GM12878 (cell line): ENCODE data around the gene ERN1. TPM values are rescaled to one million over a fixed set of nuclear protein-coding genes. Genes with fewer than 3 reads are reported as not detected.

ENCODE experiments used
- ATAC-seq: fragments of 200-7000 bp; cut with Tn5 transposase; 3 replicates; pipeline ENCODE4 v1.9.1; 2020; ENCODE audit warnings: mild to moderate bottlenecking, moderate library complexity
- BruUV-seq: library from RNA; stranded (reverse); fragments of 400-500 nt; replicated peaks from 2 replicates; lab custom pipeline; 2021; lab: Mats Ljungman, UMichigan
- CTCF ChIA-PET: fragments of 300-600 bp; sonication (Branson Sonifier 250); formaldehyde crosslinking; extraction: SDS; loops from one replicate; lab custom pipeline; 2021; ENCODE audit warnings: inconsistent platforms; lab: Yijun Ruan, JAX
- POLR2A ChIA-PET: fragments of 350-600 bp; formaldehyde crosslinking; extraction: SDS; loops from one replicate; lab custom pipeline; 2021; ENCODE audit warnings: inconsistent platforms; lab: Charles Lee
- RAD21 ChIA-PET: fragments of 300-600 bp; sonication (Branson Sonifier 250); formaldehyde crosslinking; loops from one replicate; lab custom pipeline; 2023; ENCODE audit warnings: antibody characterized with exemption; ENCODE audit not compliant: unreplicated experiment; lab: Charles Lee
- SMC1A ChIA-PET: fragments of 300-600 bp; sonication (Branson Sonifier 250); formaldehyde crosslinking; loops from one replicate; lab custom pipeline; 2023; ENCODE audit not compliant: unreplicated experiment, uncharacterized antibody; lab: Charles Lee
- DNase-seq: peaks from one replicate; pipeline ENCODE4 v3.0.0-alpha.2; 2011; ENCODE audit warnings: low read depth, low spot score
- FAIRE-seq: peaks from 3 replicates; lab custom pipeline; 2011; peaks lifted over from hg19 to GRCh38; lab: Jason Lieb, UNC
- H2AFZ ChIP-seq: 2 replicates; pipeline ENCODE4 v1.6.0; 2011; ENCODE audit warnings: low read depth, low read length, control low read depth; ENCODE audit not compliant: control insufficient read depth
- H3K27ac ChIP-seq: 2 replicates; pipeline ENCODE4 v1.5.1; 2011; ENCODE audit warnings: control low read depth; ENCODE audit not compliant: control insufficient read depth, insufficient read depth
- H3K27me3 ChIP-seq, 2 experiments: replicated peaks in 1 of 2; 2 replicates each; pipeline versions ENCODE4 v1.6.0 to v1.6.1; 2011; ENCODE audit warnings: low read length in 1 of 2; ENCODE audit not compliant: control insufficient read depth in 2 of 2, insufficient read depth in 2 of 2
- H3K36me3 ChIP-seq, 2 experiments: 2 replicates each; pipeline ENCODE4 v1.5.1; 2011; ENCODE audit warnings: low read length in 1 of 2; ENCODE audit not compliant: control insufficient read depth in 2 of 2, insufficient read depth in 2 of 2
- H3K4me1 ChIP-seq: 2 replicates; pipeline ENCODE4 v1.6.1; 2011; ENCODE audit warnings: mild to moderate bottlenecking, low read length, moderate library complexity, mixed read lengths; ENCODE audit not compliant: control insufficient read depth, insufficient read depth
- H3K4me2 ChIP-seq: 2 replicates; pipeline ENCODE4 v1.6.0; 2011; ENCODE audit warnings: control low read depth; ENCODE audit not compliant: control insufficient read depth, insufficient read depth
- H3K4me3 ChIP-seq: fragments of 200-600 bp; sonication (generic); 2 replicates; pipeline ENCODE4 v1.5.1; 2016
- H3K79me2 ChIP-seq: 2 replicates; pipeline ENCODE4 v1.6.0; 2011; ENCODE audit warnings: low read length; ENCODE audit not compliant: control insufficient read depth, insufficient read depth
- H3K9ac ChIP-seq: 2 replicates; pipeline ENCODE4 v1.8.0; 2011; ENCODE audit warnings: low read length, control low read depth, mixed read lengths; ENCODE audit not compliant: control insufficient read depth, insufficient read depth
- H3K9me3 ChIP-seq: replicated peaks from 3 replicates; pipeline ENCODE4 v1.5.1; 2011; ENCODE audit warnings: mild to moderate bottlenecking, low read length; ENCODE audit not compliant: control insufficient read depth, insufficient read depth
- H4K20me1 ChIP-seq: 2 replicates; pipeline ENCODE4 v1.6.0; 2011; ENCODE audit not compliant: control insufficient read depth, insufficient read depth
- CBX3 ChIP-seq: fragments of 200-600 bp; sonication (generic); IDR thresholded peaks from 2 replicates; pipeline ENCODE4 v1.6.1; 2016; ENCODE audit warnings: low read depth, borderline replicate concordance
- EED ChIP-seq: sonication (generic); IDR thresholded peaks from 2 replicates; pipeline ENCODE4 v1.6.1; 2016; ENCODE audit warnings: antibody characterized with exemption, low read depth
- FOXM1 ChIP-seq: IDR thresholded peaks from 2 replicates; pipeline ENCODE4 v1.6.1; 2012; ENCODE audit warnings: low read depth, mild to moderate bottlenecking, inconsistent platforms, low read length, moderate library complexity
- IRF4 ChIP-seq: IDR thresholded peaks from 2 replicates; pipeline ENCODE4 v1.6.1; 2011; ENCODE audit warnings: low read depth, low read length
- RCOR1 ChIP-seq: conservative IDR thresholded peaks from 2 replicates; pipeline ENCODE4 v1.6.1; 2012; ENCODE audit warnings: low read depth, low read length, improper control_type of control experiment
- STAT3 ChIP-seq: IDR thresholded peaks from 2 replicates; pipeline ENCODE4 v1.6.1; 2011; ENCODE audit warnings: low read depth, low read length, improper control_type of control experiment
- TCF7 ChIP-seq: IDR thresholded peaks from 2 replicates; pipeline ENCODE4 v1.6.1; 2014; ENCODE audit warnings: antibody characterized with exemption, borderline replicate concordance
- ZNF24 ChIP-seq: fragments of 450-650 bp; IDR thresholded peaks from 2 replicates; pipeline ENCODE4 v1.6.1; 2017; ENCODE audit warnings: antibody characterized with exemption, mild to moderate bottlenecking
- WGBS: methylation state at CpG from one replicate; pipeline ENCODE4 v1.1.6; 2016; ENCODE audit warnings: low lambda C conversion rate; ENCODE audit not compliant: insufficient replicate concordance, insufficient coverage; ENCODE audit errors: missing lambda C conversion rate; 5-methylcytosine and 5-hydroxymethylcytosine counted together
- in situ Hi-C: fragments of 300-500 bp; cut with MboI; formaldehyde crosslinking; loops from 9 replicates; pipeline ENCODE4 v1.14.3; 2018; ENCODE audit warnings: mixed read lengths
- intact Hi-C: fragments of 100-400 bp; cut with micrococcal nuclease; formaldehyde crosslinking; loops from one replicate; pipeline ENCODE4 v1.14.2; 2022; ENCODE audit not compliant: unreplicated experiment
- polyA plus RNA-seq, 11 experiments: library from polyadenylated mRNA; depleted of rRNA in 4 of 11; unstranded in 6 of 11; stranded (reverse) in 5 of 11; fragments of >200 nt; fragmentation: Nextera tagmentation in 4 of 11; fragmentation: Illumina TruSeq in 1 of 11; extraction: Ambion mirVana in 4 of 11; extraction: Trizol in 1 of 11; gene quantifications; 1 replicate in 1 of 11; 2 replicates in 10 of 11; pipeline versions ENCODE4 v1.2.1 to v1.2.3, GENCODE V29; 2011 to 2016; ENCODE audit warnings: inconsistent platforms in 2 of 11, missing spikeins in 2 of 11, low read depth in 1 of 11
- total RNA-seq, 4 experiments: library from RNA; depleted of rRNA in 3 of 4; stranded (reverse); fragments of >200 nt in 3 of 4; fragmentation: Illumina TruSeq in 1 of 4; extraction: Trizol in 1 of 4; gene quantifications; 2 replicates each; pipeline versions ENCODE4 v1.2.1 to v1.2.3, GENCODE V29; 2013 to 2021
- TF ChIP-seq, protein P1 (sequence below): fragments of 450-650 bp; IDR thresholded peaks from 2 replicates; pipeline ENCODE4 v1.6.1; 2018; ENCODE audit warnings: mild to moderate bottlenecking, low read depth, moderate library complexity; ENCODE audit not compliant: partially characterized antibody
- TF ChIP-seq, protein P2 (sequence below): fragments of 450-650 bp; IDR thresholded peaks from 2 replicates; pipeline ENCODE4 v1.6.1; 2017; ENCODE audit warnings: borderline replicate concordance
- TF ChIP-seq, protein P3 (sequence below): fragments of 450-650 bp; formaldehyde crosslinking; IDR thresholded peaks from 2 replicates; pipeline ENCODE4 v1.4.0; 2022; ENCODE audit warnings: mild to moderate bottlenecking, moderate library complexity
- TF ChIP-seq, protein P4 (sequence below): fragments of 450-650 bp; IDR thresholded peaks from 2 replicates; pipeline ENCODE4 v1.6.1; 2014; ENCODE audit warnings: mild to moderate bottlenecking
- TF ChIP-seq, protein P5 (sequence below): IDR thresholded peaks from 2 replicates; pipeline ENCODE4 v1.6.1; 2012; ENCODE audit warnings: low read depth, low read length, improper control_type of control experiment

Gene ERN1
- total and polyA plus RNA-seq, 10 of the 15 experiments (the other 5 are each of a cell fraction or from before 2014, with no cell fraction given): 2.6 to 19.2 (median 7.6) TPM

DNA sequence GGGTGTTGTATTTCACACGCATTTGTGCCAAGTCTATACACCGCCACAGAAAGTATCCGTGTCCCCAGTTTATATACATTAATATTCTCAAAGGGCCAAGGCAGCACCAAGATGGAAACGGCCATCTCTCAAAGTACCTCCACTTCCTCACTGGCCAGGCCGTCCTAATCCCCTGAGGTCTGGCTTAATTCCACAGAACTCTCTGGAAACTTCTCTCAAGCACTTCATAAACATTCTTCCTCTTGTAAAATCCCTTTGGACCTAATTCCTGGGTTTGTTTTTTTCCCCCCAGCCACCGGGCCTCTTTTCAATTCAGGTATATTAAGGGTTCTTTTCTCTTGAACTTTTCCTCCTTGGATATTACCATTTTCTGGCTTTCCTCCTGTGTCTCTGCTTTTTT lies 5.1 kb upstream of the ERN1 start:
- ATAC-seq (no peak), DNase-seq (no peak), FAIRE-seq (no peak)
- no peaks in the 10 kb centered on the region for H4K20me1 ChIP-seq
- peaks cover 29% of the 10 kb centered on the region for H3K4me1 ChIP-seq
- H3K36me3 ChIP-seq: no peaks in the 10 kb centered on the region
- no peak overlapping the region for H3K9ac ChIP-seq
- POLR2A ChIA-PET: interaction anchor here (0.6 to 6.6 kb wide), 2 partner anchors 107 to 174 kb away, joined by 8 to 86 read pairs; no protein-coding TSS in a partner anchor
- no peak overlapping the region for H3K4me3 ChIP-seq
- H3K79me2 ChIP-seq: no peaks in the 10 kb centered on the region
- in situ Hi-C loops: loop anchor here (5.0 kb wide), 2 partner anchors 108 to 213 kb away; no protein-coding TSS in a partner anchor
- BruUV-seq: no TSS peak
- WGBS: 77% methylated on average over 6 of the region's 6 CpGs
- H3K27me3 ChIP-seq: no peaks in the 10 kb centered on the region
- H2AFZ ChIP-seq: no peak overlapping the region
- SMC1A ChIA-PET: interaction anchor here (1.0 to 11.2 kb wide), 10 partner anchors 10 to 215 kb away, joined by 3 to 570 read pairs (median 11); partner anchors contain the start of gene ICAM2
- H3K27ac ChIP-seq: no peak overlapping the region
- CTCF ChIA-PET: interaction anchor here (1.2 to 9.7 kb wide), 12 partner anchors 9 to 230 kb away, joined by 4 to 915 read pairs (median 59); partner anchors contain the start of genes CSHL1 and GH1
- no peak overlapping the region for H3K4me2 ChIP-seq
- no peaks in the 10 kb centered on the region for H3K9me3 ChIP-seq
- RAD21 ChIA-PET: interaction anchor here (1.1 to 14.4 kb wide), 5 partner anchors 72 to 224 kb away, joined by 3 to 507 read pairs (median 70); partner anchors contain the start of genes CSHL1 and GH1
- intact Hi-C loops: no loop called here
- TF ChIP-seq RCOR1 (no peak), TCF7 (no peak), ZNF24 (no peak), CBX3 (no peak), IRF4 (no peak), EED (no peak), FOXM1 (no peak), STAT3 (no peak)
- TF ChIP-seq, protein P1, sequence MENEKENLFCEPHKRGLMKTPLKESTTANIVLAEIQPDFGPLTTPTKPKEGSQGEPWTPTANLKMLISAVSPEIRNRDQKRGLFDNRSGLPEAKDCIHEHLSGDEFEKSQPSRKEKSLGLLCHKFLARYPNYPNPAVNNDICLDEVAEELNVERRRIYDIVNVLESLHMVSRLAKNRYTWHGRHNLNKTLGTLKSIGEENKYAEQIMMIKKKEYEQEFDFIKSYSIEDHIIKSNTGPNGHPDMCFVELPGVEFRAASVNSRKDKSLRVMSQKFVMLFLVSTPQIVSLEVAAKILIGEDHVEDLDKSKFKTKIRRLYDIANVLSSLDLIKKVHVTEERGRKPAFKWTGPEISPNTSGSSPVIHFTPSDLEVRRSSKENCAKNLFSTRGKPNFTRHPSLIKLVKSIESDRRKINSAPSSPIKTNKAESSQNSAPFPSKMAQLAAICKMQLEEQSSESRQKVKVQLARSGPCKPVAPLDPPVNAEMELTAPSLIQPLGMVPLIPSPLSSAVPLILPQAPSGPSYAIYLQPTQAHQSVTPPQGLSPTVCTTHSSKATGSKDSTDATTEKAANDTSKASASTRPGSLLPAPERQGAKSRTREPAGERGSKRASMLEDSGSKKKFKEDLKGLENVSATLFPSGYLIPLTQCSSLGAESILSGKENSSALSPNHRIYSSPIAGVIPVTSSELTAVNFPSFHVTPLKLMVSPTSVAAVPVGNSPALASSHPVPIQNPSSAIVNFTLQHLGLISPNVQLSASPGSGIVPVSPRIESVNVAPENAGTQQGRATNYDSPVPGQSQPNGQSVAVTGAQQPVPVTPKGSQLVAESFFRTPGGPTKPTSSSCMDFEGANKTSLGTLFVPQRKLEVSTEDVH: no peak
- TF ChIP-seq, protein P2, sequence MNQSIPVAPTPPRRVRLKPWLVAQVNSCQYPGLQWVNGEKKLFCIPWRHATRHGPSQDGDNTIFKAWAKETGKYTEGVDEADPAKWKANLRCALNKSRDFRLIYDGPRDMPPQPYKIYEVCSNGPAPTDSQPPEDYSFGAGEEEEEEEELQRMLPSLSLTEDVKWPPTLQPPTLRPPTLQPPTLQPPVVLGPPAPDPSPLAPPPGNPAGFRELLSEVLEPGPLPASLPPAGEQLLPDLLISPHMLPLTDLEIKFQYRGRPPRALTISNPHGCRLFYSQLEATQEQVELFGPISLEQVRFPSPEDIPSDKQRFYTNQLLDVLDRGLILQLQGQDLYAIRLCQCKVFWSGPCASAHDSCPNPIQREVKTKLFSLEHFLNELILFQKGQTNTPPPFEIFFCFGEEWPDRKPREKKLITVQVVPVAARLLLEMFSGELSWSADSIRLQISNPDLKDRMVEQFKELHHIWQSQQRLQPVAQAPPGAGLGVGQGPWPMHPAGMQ: no peak
- TF ChIP-seq, protein P3, sequence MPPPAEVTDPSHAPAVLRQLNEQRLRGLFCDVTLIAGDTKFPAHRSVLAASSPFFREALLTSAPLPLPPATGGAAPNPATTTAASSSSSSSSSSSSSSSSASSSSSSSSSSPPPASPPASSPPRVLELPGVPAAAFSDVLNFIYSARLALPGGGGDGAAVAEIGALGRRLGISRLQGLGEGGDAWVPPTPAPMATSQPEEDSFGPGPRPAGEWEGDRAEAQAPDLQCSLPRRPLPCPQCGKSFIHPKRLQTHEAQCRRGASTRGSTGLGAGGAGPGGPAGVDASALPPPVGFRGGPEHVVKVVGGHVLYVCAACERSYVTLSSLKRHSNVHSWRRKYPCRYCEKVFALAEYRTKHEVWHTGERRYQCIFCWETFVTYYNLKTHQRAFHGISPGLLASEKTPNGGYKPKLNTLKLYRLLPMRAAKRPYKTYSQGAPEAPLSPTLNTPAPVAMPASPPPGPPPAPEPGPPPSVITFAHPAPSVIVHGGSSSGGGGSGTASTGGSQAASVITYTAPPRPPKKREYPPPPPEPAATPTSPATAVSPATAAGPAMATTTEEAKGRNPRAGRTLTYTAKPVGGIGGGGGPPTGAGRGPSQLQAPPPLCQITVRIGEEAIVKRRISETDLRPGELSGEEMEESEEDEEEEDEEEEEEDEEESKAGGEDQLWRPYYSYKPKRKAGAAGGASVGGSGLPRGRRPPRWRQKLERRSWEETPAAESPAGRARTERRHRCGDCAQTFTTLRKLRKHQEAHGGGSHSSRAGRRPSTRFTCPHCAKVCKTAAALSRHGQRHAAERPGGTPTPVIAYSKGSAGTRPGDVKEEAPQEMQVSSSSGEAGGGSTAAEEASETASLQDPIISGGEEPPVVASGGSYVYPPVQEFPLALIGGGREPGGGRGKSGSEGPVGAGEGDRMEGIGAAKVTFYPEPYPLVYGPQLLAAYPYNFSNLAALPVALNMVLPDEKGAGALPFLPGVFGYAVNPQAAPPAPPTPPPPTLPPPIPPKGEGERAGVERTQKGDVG (CRISPR knock-in tag): no peak
- TF ChIP-seq, protein P4, sequence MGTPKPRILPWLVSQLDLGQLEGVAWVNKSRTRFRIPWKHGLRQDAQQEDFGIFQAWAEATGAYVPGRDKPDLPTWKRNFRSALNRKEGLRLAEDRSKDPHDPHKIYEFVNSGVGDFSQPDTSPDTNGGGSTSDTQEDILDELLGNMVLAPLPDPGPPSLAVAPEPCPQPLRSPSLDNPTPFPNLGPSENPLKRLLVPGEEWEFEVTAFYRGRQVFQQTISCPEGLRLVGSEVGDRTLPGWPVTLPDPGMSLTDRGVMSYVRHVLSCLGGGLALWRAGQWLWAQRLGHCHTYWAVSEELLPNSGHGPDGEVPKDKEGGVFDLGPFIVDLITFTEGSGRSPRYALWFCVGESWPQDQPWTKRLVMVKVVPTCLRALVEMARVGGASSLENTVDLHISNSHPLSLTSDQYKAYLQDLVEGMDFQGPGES: no peak
- TF ChIP-seq, protein P5, sequence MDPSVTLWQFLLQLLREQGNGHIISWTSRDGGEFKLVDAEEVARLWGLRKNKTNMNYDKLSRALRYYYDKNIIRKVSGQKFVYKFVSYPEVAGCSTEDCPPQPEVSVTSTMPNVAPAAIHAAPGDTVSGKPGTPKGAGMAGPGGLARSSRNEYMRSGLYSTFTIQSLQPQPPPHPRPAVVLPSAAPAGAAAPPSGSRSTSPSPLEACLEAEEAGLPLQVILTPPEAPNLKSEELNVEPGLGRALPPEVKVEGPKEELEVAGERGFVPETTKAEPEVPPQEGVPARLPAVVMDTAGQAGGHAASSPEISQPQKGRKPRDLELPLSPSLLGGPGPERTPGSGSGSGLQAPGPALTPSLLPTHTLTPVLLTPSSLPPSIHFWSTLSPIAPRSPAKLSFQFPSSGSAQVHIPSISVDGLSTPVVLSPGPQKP: no peak
